Fibroblast of skin of right biceps (primary cell): Measurements from ENCODE around the gene NFIA.

Source experiments
- DNase-seq: peaks from one replicate; pipeline ENCODE4 v3.0.0-alpha.2; 2013

Gene NFIA

GRCh38 chr1:61420243-61420642 lies 337.9 kb downstream of the NFIA start:
- no peak for DNase-seq

- no peak for DNase-seq
These were observed 338.8 kb downstream of the NFIA start for GRCh38 chr1:61420909-61421835.

- no peak for DNase-seq
These were observed 341.3 kb downstream of the NFIA start for GRCh38 chr1:61423643-61424042.

- DNase-seq = no peak
These were observed 342.0 kb downstream of the NFIA start for GRCh38 chr1:61424382-61424781.

- DNase-seq = no peak
These were observed 342.7 kb downstream of the NFIA start for GRCh38 chr1:61425040-61425439.

- no peak for DNase-seq
These were observed 343.9 kb downstream of the NFIA start for GRCh38 chr1:61426254-61426653.

GRCh38 chr1:61426885-61427284 lies 344.5 kb downstream of the NFIA start:
- no peak for DNase-seq

- DNase-seq = no peak
These were observed 345.1 kb downstream of the NFIA start for GRCh38 chr1:61427510-61427909.

GRCh38 chr1:61428146-61428545 lies 345.8 kb downstream of the NFIA start:
- peak; percentile 37 for DNase-seq

- no peak for DNase-seq
These were observed 350.4 kb downstream of the NFIA start for GRCh38 chr1:61432616-61433388.

- DNase-seq = no peak
These were observed 351.3 kb downstream of the NFIA start for GRCh38 chr1:61433646-61434045.

- peak; percentile 25 for DNase-seq
These were observed 351.9 kb downstream of the NFIA start for GRCh38 chr1:61434276-61434675.

GRCh38 chr1:61435226-61435625 lies 352.9 kb downstream of the NFIA start:
- DNase-seq = no peak

- no peak for DNase-seq
These were observed 353.7 kb downstream of the NFIA start for GRCh38 chr1:61436016-61436415.

- no peak for DNase-seq
These were observed 354.2 kb downstream of the NFIA start for GRCh38 chr1:61436491-61437120.

GRCh38 chr1:61439234-61439633 lies 356.9 kb downstream of the NFIA start:
- no peak for DNase-seq

GRCh38 chr1:61441723-61442262 lies 359.4 kb downstream of the NFIA start:
- DNase-seq = peak; percentile 73

GRCh38 chr1:61442544-61442943 lies 360.2 kb downstream of the NFIA start:
- no peak for DNase-seq

GRCh38 chr1:61444288-61444687 lies 361.9 kb downstream of the NFIA start:
- no peak for DNase-seq

GRCh38 chr1:61445269-61445825 lies 363.0 kb downstream of the NFIA start:
- DNase-seq = no peak

GRCh38 chr1:61446531-61446991 lies 364.2 kb downstream of the NFIA start:
- peak; percentile 24 for DNase-seq

GRCh38 chr1:61447106-61447967 lies 365.0 kb downstream of the NFIA start:
- DNase-seq = no peak
